DMS53 treated with DMSO at 0.1 percent for 48 hours (cell line): ENCODE results near the gene OOSP3.
"Not testable (repeated sequence)": the region's sequence is repeated elsewhere in the genome, so short reads cannot be mapped to it uniquely, and the experiment has no call there.

Source experiments
- DNase-seq: peaks from one replicate; lab custom pipeline; 2025; ENCODE audit not compliant: unreplicated experiment; lab: John Stamatoyannopoulos, UW

The OOSP3 gene, protein sequence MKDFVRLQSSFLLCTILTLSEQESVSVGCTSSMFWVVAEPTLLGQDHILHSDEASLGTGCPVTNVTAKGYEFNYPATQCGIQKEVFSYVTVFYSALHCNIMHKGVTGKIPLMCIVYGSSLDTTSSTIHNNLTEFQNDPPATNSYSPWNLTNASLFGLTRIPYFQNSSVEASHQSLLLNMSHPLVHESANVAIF

DNA sequence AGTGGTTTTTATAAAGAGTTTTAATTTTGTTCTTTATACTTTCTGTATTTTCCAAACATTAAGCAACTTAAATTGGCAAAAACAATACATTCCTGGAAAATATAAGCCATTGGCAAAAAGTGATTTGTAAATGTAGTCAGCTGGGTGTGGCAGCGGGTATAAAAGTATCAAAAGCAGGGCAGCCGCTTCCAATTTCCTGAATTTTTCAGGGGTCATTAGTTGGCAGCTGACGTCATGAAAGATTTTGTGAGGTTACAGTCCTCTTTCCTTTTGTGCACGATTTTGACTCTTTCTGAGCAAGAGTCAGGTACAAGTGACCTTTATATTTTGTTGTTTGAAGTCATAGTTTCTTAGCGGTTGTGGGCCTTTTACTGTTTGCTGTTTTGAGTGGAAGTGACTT lies at the start of gene OOSP3:
OOSP3 (plus strand) TSS at position 208 of the 400 bp plus-strand sequence; CDS start at position 235, 27 bp downstream.
- no peak for DNase-seq

DNA sequence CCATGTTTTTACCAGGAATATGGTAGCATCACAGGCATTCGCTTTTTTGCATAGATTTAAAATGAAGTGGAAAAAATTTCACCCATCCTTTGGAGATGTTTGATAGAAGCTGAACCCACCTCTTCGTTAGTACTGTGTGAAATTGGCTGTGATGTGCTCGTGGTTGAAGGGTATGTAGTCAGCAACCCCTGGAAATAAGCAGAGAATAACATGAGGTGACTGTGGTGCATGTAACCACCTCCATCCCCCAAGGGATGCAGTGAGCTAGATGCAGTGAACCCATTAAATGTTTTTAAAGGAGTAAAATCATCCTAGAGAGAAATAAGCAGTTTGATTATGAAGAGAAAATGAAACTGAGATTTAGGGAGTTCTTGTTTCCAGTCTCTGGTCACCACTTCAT lies 49.2 kb upstream of the OOSP3 start:
- DNase-seq = no peak

DNA sequence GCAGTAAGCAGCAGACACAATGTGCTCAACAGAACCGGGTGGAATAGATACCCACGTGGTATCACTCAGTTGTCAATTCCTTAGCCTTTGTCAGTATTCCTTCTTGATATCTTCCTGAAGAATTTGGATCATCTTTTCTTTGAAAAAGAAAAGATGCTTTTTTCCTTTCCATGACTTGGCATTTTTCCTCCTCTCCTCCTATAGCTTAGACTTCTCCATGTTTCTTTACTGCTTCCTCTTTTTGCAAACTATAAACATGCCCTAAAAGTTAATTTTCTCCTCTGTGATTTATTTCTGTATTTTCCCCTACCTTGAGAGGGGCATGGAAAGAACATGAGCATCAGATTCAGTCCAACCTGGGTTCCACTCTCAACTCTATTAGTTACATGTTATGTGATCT lies 45.0 kb upstream of the OOSP3 start:
- DNase-seq = no peak

DNA sequence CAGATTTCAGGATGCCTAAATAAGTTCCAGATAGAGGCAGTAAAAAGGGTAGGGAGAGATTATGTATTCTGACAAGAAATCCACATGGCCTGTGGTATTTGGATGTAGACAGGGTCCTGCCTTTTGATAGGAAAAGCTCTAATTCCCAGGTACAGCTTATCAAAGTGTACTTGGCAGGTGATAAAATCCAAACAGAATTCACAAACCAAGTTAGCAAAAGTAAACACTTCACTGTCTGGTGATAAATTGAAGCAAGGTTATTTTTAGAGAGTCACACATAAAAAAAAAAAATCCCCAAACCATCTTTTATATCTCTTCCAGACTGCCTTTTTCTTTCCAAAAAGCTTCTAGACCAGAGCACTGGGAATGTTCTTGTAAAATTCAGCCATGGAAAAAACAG lies 39.0 kb upstream of the OOSP3 start:
- no peak for DNase-seq

DNA sequence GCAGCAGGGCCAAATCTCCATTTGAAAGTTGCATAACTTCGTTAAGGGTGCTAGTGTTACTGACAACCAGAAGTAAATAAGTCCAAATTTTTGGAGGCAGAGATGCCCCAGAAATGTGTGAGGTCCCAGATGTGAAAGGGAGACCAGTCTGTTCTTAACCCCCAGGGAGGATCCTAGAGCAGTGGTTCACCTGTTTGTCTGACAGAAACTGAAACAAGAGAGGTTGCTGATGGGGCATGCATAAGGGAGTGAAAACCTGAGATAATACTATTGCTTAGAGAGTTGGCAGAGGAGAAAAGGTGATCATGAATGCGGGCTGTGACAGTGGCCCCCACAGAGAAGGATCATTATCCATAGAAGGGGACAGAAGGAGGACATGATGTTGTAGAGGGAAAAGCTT lies 37.1 kb upstream of the OOSP3 start:
- no peak for DNase-seq

DNA sequence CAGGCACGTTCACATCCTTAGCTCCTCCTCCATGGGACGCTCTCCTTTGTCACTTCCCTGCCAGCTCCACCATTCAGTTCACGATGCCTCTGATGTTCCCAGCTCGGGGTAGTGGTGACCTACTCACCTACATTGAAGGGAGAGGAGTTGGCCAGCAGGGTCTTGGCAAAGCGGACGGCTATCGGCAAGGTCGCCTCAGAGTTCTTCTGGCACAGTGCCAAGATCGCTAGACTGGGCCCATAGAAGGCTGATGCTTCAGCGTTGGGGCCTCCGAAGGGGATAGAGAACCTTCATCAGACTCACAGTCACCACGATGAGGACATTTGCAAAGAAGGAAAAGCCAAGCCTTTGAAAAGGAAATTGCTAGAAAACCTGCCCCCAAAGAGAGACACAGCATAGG lies 36.3 kb upstream of the OOSP3 start:
- DNase-seq = no peak

DNA sequence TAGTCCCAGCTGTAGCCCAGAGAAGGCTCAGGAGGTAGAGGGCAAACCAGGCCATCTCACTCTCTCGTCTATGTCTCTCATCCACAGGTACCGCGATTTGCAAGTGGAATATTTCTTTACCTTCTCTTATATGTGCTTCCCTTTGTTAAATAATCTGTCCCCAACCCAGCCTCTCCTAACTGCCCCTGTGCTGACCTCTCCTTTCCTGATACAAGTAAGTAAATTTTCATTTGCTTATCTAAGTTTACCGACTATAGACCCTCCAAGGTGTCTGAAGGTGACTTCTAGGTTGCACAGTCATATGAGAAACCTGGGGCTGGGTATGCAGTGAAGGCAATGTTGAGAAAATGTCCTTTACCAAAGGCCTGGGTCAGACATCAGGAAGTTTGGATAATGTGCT lies 33.2 kb upstream of the OOSP3 start, which contains the start of gene CBLIF:
CBLIF (minus strand) TSS at position 101 of the 400 bp plus-strand sequence; CDS start at position 55, 46 bp downstream.
- no peak for DNase-seq

DNA sequence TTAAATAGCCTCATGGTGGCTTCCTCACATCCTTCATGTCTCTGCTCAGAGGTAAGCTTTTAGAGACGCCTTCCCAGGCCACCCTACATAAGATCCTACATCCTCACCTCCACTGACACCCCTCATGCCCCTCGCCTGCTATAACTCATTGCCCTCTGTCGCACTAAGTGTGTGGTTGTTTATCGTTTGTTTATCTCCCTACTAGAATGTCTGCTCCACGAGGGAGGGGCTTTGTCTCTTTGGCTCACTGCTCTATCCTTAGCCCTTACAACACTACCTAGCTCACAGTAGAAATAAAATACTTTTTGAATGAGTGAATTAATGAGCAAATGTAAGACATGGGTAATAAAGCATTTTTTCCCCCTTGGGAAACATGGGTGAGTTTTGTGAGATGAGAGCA lies 32.0 kb upstream of the OOSP3 start:
- no peak for DNase-seq

DNA sequence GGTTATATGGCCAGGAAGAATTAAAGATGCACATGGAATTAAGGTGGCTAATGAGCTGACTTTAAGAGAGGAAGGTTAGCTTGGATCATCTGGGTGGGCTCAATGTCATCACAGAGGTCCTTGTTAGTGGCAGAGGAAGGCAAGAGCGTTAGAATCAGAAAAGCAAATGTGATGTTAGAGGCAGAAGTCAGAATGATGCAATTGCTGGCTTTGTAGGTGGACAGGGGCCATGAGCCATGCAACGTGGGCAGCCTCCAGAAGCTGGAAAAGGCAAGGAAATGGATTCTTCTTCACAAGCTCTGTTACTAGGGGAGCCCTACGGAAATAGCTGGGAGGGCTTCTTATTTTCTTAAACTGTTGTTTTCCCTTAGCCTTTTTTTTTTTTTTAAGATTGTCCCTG lies 31.0 kb upstream of the OOSP3 start:
- no peak for DNase-seq

DNA sequence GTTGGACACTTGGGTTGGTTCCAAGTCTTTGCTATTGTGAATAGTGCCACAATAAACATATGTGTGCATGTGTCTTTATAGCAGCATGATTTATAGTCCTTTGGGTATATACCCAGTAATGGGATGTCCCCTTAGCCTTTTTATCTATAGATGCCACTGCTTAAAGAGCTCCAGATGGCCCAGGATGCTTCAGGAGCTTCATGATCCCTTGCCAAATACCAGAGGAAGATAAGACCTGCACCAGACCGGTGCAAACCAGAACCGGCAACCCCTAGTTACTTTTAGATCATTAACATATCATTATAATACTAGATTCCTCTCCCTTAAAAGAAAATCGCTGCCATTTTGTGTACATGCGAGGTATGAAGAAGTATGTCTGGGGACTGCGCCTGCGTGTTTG lies 30.1 kb upstream of the OOSP3 start:
- not testable (repeated sequence) for DNase-seq

DNA sequence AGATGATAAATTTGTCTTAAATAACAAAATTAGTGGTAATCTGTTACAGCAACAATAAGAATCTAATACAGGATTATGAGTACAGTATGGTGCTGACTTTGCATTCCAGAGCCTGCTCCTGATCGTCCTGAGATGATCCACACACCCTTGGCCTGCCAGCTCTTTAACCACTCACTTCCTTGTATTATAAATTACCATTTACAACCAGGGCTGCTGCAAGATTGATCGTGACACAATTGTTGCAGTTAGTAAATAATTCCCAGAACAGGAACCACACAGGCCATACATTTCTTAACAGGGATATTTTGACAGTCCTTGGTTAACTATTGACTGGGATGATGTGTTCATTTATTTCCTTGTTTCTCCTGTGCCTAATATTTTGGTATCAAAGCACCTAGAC lies 29.5 kb upstream of the OOSP3 start:
- DNase-seq = no peak

DNA sequence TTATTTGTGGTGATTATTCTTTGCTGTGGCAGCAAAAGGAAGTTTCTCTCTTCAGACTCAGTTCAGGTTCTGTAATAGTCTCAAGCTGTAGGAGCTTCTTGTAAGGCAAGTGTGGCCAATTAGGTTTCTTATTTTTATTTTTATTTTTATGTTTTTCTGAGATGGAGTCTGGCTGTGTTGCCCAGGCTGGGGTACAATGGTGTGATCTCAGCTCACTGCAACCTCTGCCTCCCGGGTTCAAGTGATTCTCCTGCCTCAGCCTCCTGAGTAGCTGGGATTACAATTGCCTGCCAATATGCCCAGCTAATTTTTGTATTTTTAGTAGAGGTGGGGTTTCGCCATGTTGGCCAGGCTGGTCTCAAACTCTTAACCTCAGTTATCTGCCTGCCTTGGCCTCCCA lies 29.0 kb upstream of the OOSP3 start:
- DNase-seq = not testable (repeated sequence)

DNA sequence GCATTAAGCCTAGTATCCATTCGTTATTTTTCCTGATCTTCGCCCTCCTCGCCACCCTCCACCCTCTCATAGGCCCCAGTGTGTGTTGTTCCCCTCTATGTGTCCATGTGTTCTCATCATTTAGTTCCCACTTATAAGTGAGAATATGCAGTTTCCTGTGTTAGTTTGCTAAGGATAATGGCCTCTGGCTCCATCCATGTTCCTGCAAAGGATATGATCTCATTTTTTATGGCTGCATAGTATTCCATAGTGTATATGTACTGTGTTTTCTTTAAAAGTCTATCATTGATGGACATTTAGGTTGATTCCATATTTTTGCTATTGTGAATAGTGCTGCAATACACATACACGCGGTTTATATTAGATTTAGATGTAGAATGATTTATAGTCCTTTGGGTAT lies 27.2 kb upstream of the OOSP3 start:
- not testable (repeated sequence) for DNase-seq

DNA sequence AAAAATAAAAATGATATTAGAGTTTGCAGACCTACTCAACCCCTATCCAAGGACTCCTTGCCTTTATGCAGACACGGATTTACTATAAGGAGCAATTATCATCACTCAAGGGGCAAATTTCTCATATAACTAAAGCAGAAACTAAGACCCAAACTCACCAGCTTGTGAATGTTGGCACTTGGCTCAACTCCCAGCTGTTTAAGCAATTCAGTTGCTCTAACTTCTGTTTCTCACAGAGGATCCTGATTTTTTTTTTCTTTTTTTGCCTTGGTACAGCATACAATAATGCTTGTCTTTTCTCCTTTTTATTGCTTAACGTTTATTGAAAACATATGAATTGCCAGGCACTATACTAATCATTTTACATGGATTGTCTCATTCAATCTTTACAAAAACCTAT lies 23.7 kb upstream of the OOSP3 start:
- DNase-seq = no peak

DNA sequence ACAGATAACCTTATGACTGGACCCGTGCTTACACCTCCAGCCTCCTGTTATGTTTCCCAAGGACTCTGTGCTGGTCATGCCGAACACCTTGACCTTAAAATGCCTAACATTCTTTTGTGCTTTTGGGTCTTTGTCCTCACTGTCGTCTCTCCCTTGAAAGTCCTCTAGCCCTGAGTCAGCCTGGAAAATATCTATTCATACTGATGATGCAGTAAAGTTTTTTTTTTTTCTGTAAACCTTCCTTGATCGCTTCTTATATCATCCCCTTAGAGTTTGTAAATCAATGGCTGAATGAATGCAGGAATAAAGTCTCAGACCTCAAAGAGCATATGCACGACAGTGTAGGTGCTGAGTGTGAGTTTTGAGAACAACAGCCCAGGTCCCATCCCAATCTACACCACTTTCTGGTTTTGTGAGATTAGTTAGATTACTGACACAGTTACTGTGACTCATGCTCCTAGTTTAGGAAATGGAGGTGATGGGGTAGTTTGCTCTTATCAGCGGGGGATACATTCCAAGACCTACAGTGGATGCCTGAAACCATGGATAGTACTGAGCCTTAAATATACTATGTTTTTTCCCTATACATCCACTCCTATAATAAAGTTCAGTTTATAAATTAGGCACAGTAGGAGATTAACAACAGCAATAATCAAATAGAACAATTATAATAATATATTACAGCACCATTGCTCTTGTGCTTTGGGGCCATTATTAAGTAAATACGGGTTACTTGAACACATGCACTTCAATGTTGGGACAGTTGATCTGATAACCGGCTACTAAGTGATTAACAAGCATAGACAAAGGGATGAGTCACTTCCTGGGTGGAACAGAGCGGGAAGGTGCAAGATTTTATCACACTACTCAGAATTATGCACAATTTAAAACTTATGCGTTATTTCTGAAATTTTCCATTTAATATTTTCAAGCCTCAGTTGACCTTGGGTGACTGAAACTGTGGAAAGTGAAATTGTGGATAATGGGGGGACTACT lies 20.8 kb upstream of the OOSP3 start:
- DNase-seq = peak; percentile 9

DNA sequence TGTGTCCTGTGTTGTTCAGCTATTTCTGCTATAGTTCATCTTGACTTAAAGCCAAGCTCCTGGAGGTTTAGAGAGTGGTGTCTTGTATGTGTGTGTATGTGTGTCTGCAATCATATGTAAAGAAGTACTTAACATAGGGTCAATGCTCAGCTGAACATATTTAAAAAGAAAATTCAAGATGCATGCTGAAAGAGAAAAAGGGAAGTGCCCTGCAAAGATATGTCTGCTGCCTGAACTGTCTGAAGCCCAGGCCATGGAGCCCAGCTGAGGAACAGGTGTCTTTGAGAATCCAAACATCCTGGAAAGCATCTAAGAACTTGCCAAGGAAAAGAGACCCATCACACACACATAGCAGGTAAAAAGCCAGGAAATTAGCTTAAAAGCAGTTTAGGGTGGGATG lies 18.9 kb upstream of the OOSP3 start:
- no peak for DNase-seq

DNA sequence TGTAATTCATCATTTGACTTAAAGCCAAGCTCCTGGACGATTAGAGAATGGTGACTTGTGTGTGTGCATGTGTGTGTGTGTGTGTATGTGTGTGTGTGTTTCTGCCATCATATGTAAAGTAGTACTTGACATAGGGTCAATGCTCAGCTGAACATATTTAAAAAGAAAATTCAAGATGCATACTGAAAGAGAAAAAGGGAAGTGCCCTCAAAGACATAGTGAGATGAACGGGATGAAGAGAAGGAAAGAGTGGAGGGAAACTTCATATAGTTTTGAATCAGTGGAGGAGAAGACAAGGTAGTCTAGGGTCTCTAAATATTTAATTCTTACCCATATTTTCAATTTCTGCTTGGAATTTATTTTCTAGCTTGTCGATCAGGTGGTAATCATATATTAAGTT lies 16.3 kb upstream of the OOSP3 start:
- DNase-seq = no peak

DNA sequence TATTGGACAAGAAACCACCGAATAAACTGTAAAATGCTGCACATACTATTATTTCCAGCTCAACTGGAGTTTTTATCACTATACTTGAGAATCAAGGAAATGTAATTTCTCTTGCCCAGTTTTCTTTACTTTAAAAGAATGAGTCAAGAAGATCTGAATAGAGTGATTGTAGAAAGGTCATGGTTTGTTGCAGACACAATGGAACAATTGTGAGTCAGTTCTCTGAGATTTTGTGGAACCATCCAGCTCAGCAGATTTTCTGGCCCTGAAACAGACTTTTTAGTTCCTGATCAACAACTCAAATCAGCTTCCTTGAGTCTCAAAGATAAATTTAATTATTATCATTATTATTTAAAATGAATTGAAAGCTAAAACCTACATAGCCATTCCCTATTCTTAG lies 13.6 kb upstream of the OOSP3 start:
- DNase-seq = no peak

DNA sequence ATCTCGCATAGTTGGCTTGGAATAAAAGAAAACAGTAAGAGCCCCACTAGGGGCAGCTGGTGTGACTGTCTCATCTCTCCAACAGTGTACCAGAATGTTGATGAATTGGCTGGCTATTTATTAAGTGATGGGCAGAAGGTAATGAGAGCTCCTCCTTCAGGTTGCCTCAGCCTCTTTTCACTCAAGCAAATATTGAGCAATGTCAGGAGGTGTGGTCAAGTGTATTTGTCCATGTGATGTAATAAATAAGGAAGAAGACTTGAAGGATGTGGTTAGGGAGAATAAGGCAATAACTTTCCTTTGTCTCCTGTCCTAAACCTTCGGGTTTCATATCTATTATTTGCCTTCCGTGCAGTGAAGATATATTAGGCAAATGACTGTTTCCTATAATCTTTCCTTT lies 12.2 kb upstream of the OOSP3 start, which contains the start of gene TCN1:
TCN1 (minus strand) TSS at position 91 of the 400 bp plus-strand sequence; CDS start at position 74, 17 bp downstream.
- no peak for DNase-seq

DNA sequence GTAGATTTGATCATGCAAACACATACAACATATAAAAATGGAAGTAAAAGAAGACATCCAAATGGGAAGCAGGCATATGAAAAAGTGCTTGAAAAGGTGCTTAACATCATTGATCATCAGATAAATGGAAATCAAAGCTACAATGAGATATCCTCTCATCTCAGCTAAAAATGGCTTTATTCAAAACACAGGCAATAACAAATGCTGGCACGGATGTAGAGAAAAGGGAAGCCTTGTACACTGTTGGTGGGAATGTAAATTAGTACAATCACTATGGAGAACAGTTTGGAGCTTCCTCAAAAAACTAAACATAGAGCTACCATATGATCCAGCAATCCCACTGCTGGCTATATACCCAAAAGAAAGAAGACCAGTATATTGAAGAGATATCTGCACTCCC lies 11.7 kb upstream of the OOSP3 start:
- DNase-seq = no peak

DNA sequence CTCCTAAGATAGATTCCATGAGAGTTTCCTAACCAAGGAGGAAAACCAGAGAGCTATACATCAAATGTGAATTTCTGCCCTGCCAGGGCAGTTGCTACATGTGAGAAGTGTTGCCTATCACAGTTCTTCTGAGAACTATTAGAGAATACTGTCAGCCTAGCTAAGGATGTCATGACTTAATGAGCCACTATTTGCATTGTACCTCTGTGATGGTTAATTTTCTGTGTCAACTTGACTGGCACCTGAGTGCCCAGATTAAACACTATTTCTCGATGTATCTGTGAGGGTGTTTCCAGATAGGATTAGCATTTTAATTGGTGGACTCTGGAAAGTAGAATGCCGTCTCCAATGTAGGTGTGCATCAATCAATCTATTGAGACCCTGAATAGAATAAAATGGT lies 10.6 kb upstream of the OOSP3 start:
- DNase-seq = no peak

DNA sequence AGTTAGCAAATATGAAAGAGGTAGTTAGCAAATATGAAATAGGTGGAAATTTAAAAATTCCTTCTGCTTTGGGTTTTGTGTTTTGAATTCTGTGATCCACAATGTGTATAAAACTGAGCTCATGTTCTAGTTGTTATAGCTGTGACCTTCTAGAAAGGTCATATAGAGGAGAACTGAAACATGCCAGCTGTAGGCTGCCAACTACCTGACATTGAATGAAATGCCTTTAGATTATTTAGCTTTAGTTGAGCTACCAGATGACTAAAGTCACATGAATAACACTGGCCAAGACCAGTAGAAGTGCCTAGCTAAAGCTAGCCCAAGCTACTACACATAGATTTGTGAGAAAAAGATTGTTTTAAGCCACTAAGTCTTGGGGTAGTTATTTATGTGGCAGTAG lies 6.5 kb upstream of the OOSP3 start:
- no peak for DNase-seq
